GM18858 (cell line): ENCODE measurements around the gene ARHGEF17.

Experiments used
- ATAC-seq: cut with Tn5 transposase; IDR thresholded peaks from one replicate; pipeline ENCODE4 v1.9.1; 2021; ENCODE audit not compliant: unreplicated experiment

The ARHGEF17 gene

DNA sequence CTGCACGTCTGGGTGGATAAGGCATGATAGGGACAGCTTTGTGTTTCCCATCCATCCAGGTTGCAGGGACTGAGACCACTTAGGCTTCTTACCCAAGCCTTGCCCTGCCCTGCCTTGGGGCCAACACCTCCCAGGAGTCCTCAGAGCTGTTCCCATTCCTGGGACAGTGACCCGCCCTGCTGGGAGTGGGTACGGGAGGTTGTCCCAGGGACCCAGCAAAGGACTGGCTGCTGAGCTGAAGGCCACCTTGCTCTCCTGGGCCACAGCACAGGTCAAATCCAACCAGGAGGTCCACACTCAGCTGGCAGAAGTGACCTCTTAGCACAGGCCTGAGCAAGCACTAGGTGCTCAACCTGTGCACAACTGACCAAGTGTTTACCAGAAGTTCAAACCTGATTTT, 16.9 kb upstream of the ARHGEF17 start:
- no peak for ATAC-seq

GRCh38 chr11:73291781-73292524, 16.1 kb upstream of the ARHGEF17 start:
- ATAC-seq, result no peak

DNA sequence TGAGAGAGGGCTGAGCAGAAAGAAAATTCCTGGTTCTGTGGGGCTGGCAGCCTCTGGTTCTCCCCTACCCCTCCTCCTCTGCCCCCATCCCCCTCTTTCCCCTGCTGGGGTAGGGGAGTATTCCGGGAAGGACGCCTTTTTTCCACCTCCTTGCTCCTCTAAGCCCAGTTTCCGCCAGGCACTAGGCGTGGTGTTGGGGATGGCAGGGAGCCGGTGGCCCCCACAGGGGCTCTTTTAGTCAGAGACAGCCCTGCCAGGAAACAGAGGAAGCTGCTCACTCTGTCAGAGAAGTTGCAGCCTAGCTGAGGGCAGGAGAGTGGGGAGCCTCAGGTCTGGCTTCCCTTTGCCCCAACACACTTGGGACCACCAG, 15.6 kb upstream of the ARHGEF17 start:
- no peak for ATAC-seq

DNA sequence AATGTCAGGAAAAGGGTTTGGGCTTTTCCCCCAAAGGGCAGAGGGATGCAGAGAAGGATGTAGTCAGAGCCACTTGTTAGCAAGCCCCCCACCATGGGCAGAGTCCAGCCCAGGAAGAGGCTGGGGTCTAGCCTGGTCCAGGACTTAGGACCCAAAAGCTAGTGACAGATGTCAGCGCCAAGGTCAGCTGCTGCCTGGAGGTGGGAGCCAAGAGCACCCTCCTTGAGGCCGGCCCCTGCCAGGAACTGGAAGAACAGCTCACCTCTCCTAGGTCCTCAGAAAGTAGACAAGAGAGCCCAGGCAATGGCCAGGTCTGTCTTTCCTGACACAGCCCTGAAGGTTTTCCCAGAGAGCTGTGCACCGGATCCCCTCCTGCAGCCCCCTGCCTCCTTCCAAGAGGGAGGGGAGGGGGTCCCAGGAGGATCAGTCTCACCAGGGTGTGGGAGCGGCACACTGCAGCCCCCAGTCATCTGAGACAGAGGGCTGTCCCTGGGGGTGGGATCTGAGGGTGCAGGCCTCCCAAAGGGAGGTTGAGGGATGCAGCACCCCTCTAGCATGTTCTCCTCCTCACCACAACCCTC, 14.6 kb upstream of the ARHGEF17 start:
- ATAC-seq, result no peak

DNA sequence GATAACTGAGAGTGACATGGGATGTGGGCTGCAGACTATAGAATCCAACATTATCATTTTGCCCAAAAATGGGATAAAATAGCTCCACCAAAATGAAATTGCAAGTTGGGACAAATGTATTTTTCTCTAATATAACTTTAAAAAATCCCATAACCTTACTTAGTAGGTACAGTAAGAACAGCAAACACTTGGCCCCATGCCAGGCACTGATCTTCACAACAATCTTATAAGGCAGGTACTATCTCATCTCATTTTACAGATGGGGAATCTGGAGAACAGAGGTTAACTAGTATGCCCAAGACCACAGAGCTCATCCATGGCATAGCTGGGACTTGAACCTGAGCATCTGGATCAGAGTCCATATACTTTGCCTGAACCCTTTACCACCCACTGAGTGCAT, 13.5 kb upstream of the ARHGEF17 start:
- ATAC-seq, result no peak

DNA sequence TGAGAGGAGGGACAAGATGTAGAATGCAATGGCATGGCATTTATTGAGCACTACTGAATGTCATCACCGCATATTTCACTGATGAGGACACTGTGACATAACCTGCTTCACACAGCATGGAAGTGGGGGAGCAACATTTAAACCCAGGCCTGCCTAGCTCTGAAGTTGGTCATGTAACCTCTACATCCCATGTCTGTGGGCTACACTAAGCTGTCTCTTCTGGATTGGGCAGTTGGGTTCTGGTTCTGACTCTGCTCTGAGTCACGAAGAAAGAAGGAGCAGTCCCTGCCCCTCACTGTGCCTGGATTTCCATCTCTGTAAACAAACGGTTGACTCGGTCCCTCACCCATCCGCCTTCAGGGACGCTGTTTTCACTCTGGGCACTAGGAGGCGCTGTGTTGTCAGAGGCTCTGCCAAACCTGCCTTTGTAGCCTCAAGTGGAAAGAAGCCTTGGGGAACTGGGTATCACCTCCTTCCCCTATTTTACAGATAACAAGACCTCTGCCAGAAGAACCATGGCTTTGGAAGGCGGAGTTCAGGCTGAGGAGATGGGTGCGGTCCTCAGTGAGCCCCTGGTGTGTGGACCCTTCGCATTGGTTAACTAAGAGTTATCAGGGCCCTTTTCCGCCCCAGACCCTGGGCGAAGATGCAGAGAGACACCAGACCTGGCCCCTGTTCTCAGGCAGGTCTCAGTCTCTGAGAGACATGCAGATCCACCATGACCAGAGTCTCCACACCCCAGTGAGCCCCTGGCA, 12.7 kb upstream of the ARHGEF17 start:
- no peak for ATAC-seq

GRCh38 chr11:73295996-73296318, 12.1 kb upstream of the ARHGEF17 start:
- no peak for ATAC-seq

- no peak for ATAC-seq
These were observed 11.4 kb upstream of the ARHGEF17 start for GRCh38 chr11:73296501-73297230.

- no peak for ATAC-seq
These were observed 10.9 kb upstream of the ARHGEF17 start for GRCh38 chr11:73297231-73297590.

- no peak for ATAC-seq
These were observed 10.4 kb upstream of the ARHGEF17 start for GRCh38 chr11:73297702-73298101.

DNA sequence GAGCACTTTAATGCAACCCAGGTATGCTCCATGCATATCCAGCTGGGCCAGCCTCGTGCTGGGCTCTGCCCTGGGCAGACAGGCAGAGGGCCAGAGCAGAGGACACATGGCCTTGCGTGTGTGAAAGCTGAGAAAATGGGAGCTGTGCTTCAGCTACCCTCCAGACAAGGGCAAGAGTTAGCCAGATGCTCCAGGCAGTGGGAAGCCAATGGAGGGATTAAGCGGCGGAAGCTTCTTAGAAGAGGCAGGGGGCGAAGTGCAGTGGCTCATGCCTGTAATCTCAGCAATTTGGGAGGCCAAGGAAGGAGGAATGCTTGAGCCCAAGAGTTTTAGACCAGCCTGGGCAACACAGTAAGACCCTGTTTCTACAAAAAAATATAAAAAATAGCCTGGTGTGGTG, 9.8 kb upstream of the ARHGEF17 start:
- ATAC-seq, result no peak

DNA sequence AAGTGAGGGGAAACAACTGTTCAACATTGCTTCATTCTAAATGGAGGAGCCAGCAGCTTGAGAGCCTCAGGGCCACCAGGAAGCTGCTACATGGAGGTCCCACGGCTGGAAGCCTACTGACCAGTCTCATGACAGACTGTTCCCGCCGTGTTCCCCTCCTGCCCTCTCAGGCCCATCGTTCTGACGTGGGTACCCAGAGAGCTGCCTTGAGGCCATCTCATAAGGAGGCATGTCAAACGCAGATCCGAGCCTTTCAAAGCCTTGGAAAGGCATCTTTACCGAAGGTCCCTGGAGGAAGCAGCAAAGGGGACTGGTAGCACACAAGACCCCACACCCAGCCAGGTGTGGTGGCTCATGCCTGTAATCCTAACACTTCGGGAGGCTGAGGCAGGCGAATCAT, 8.3 kb upstream of the ARHGEF17 start:
- ATAC-seq, result no peak

DNA sequence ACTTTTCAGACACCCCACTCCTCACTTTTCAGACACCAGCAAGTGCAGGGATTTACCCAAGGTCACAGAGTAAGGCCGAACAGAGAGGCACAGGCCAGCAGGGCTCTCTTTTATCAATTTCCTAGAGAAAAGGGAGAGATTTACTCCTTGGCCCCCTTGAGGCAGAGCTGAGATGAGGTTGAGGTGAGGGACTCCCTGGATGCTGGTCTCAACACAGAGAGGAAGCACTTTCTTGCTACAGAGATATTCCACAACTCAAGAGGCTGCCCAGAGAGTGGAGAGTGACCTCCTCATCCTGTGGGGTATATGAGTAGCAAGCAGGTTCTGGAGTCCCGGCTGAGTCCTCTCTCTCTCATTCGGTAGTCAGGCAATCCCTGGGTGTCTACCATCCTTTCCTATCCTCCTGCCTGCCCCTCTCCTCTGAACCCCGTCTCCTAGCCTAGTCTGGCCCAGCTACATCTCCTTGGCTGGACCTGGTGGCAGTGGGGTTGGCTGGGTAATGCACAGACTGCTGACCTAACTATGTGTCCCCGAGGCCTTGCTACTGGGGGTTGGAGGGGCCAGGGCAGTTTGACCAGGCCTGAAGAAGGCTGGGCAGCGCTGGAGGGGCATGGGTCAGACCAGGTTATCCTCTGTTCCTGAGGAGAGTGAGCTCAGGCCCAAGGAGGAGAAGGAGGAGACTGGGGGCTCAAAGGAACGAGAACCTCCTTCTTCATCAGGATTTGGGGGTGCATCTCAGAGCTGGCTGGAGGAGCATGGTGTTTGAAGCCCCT, 1.8 kb upstream of the ARHGEF17 start:
- ATAC-seq, result no peak

GRCh38 chr11:73306977-73307322, 1.1 kb upstream of the ARHGEF17 start:
- no peak for ATAC-seq

DNA sequence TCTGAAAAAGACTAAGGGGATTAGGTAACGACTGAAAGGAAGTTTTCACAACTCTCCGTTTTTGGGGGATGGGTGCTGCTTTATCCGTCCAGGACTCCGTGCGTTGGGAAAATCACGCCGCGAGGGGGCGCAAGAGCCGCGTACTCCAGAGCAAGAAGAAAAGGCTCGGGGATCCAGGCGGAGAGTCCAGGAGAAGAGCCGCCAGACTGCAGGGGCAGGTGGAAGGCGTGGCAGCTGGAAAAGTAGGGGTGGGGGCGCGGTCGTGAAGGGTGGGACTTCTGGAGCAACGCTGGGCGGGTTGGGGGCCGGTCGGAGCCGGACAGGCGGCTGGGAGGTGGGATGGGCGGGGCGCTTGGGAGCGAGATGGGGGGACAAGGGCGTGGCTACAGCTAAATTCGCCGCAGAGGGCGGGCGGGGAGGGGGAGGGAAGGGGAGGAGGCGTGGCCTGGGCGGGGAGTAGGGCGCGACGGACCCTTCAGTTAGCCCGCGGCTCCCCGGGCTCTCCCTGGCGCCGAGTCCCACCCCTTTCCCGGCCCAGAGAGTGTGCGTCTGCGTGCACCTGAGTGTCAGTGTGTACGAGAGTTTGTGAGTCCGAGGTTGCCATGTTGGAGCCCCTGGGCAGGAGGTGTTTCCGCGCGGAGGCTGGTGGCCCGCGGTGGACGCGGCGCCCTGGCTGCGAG, 613 bp upstream of the ARHGEF17 start:
- ATAC-seq, result peak; percentile 43

DNA sequence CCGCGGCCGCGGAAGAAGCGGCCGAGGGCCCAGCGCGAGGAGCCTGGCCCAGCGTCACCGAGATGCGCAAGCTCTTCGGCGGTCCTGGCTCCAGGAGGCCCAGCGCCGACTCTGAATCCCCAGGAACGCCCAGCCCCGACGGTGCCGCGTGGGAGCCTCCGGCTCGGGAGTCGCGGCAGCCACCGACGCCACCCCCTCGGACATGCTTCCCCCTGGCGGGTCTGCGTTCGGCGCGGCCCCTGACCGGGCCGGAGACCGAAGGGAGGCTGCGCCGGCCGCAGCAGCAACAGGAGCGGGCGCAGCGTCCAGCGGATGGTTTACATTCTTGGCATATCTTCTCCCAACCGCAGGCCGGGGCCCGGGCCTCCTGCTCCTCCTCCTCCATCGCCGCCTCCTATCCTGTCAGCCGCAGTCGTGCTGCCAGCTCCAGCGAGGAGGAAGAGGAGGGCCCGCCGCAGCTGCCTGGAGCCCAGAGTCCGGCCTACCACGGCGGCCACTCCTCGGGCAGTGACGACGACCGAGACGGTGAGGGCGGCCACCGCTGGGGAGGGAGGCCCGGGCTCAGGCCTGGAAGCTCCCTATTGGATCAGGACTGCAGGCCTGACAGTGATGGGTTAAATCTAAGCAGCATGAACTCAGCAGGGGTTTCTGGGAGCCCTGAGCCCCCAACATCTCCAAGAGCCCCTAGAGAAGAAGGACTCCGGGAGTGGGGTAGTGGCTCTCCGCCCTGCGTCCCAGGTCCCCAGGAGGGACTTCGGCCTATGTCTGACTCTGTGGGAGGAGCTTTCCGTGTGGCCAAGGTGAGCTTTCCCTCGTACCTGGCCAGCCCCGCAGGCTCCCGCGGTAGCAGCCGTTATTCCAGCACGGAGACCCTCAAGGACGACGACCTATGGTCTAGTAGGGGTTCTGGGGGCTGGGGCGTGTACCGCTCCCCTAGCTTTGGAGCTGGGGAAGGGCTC, 1.2 kb downstream of the ARHGEF17 start:
- ATAC-seq, result no peak

GRCh38 chr11:73310076-73310475, 2.0 kb downstream of the ARHGEF17 start:
- ATAC-seq, result no peak

GRCh38 chr11:73310661-73311393, 2.8 kb downstream of the ARHGEF17 start:
- no peak for ATAC-seq

GRCh38 chr11:73311394-73311869, 3.4 kb downstream of the ARHGEF17 start:
- ATAC-seq, result no peak
